Astrocyte (in vitro differentiated cells and primary cell): ENCODE measurements around the gene ICAM5. TPM values are rescaled to one million over a fixed set of nuclear protein-coding genes. Genes with fewer than 3 reads are reported as not detected.
A peak's percentile ranks its signal among the peaks of the same experiment; 100 is the strongest.

Experiments
- DNase-seq: peaks from one replicate; pipeline ENCODE4 v3.0.0-alpha.2; 2010; ENCODE audit warnings: low read depth
- FAIRE-seq: peaks from 2 replicates; lab custom pipeline; 2011; peaks lifted over from hg19 to GRCh38; lab: Jason Lieb, UNC
- H2AFZ ChIP-seq: 2 replicates; pipeline ENCODE4 v1.6.0; 2012; ENCODE audit warnings: low read depth, low read length, inconsistent platforms
- H3K27ac ChIP-seq: 2 replicates; pipeline ENCODE4 v1.5.1; 2011; ENCODE audit warnings: low read depth, low read length, inconsistent platforms
- H3K27me3 ChIP-seq: 2 replicates; pipeline ENCODE4 v1.6.0; 2011; ENCODE audit warnings: low read length, inconsistent platforms; ENCODE audit not compliant: insufficient read depth
- H3K36me3 ChIP-seq: 2 replicates; pipeline ENCODE4 v1.5.1; 2011; ENCODE audit warnings: low read length, inconsistent platforms; ENCODE audit not compliant: insufficient read depth
- H3K4me1 ChIP-seq: 2 replicates; pipeline ENCODE4 v1.5.1; 2011; ENCODE audit warnings: low read length, inconsistent platforms; ENCODE audit not compliant: insufficient read depth
- H3K4me2 ChIP-seq: 2 replicates; pipeline ENCODE4 v1.6.0; 2012; ENCODE audit warnings: low read length, inconsistent platforms
- H3K4me3 ChIP-seq: 2 replicates; pipeline ENCODE4 v1.5.1; 2011; ENCODE audit warnings: low read depth, mild to moderate bottlenecking, low read length, inconsistent platforms; ENCODE audit not compliant: insufficient read depth
- H3K79me2 ChIP-seq: 2 replicates; pipeline ENCODE4 v1.6.0; 2012; ENCODE audit warnings: mild to moderate bottlenecking, low read length, inconsistent platforms; ENCODE audit not compliant: insufficient read depth
- H3K9ac ChIP-seq: 2 replicates; pipeline ENCODE4 v1.6.0; 2012; ENCODE audit warnings: mild to moderate bottlenecking, low read length, inconsistent platforms
- H3K9me3 ChIP-seq: 2 replicates; pipeline ENCODE4 v1.5.1; 2012; ENCODE audit warnings: low read depth, mild to moderate bottlenecking, low read length, inconsistent platforms; ENCODE audit not compliant: insufficient read depth
- H4K20me1 ChIP-seq: 2 replicates; pipeline ENCODE4 v1.6.0; 2012; ENCODE audit warnings: low read length, inconsistent platforms; ENCODE audit not compliant: insufficient read depth
- H3K27ac Mint-ChIP-seq: one replicate; pipeline ENCODE4 v1.8.0; 2021; ENCODE audit warnings: mild to moderate bottlenecking, mixed read lengths; ENCODE audit not compliant: unreplicated experiment
- H3K27me3 Mint-ChIP-seq: one replicate; pipeline ENCODE4 v1.8.0; 2021; ENCODE audit warnings: low read depth, mixed read lengths; ENCODE audit not compliant: unreplicated experiment
- H3K36me3 Mint-ChIP-seq: one replicate; pipeline ENCODE4 v1.8.0; 2021; ENCODE audit warnings: low read depth, mixed read lengths; ENCODE audit not compliant: unreplicated experiment
- H3K4me1 Mint-ChIP-seq: one replicate; pipeline ENCODE4 v1.8.0; 2021; ENCODE audit warnings: low read depth, mixed read lengths; ENCODE audit not compliant: unreplicated experiment
- H3K4me3 Mint-ChIP-seq: one replicate; pipeline ENCODE4 v1.8.0; 2021; ENCODE audit warnings: mild to moderate bottlenecking, moderate library complexity, mixed read lengths; ENCODE audit not compliant: unreplicated experiment
- H3K9me3 Mint-ChIP-seq: one replicate; pipeline ENCODE4 v1.8.0; 2021; ENCODE audit warnings: mild to moderate bottlenecking, mixed read lengths; ENCODE audit not compliant: unreplicated experiment
- CTCF ChIP-seq: IDR thresholded peaks from 2 replicates; pipeline ENCODE4 v1.5.1; 2011; ENCODE audit warnings: low read depth, mild to moderate bottlenecking, inconsistent platforms, low read length, moderate library complexity; ENCODE audit not compliant: insufficient read depth
- EZH2 ChIP-seq: IDR thresholded peaks from 2 replicates; pipeline ENCODE4 v1.6.1; 2012; ENCODE audit warnings: mild to moderate bottlenecking, low read length, inconsistent platforms; ENCODE audit not compliant: insufficient read depth
- total RNA-seq: library from RNA; stranded (reverse); gene quantifications from 2 replicates; pipeline ENCODE4 v1.2.1, GENCODE V29; 2021

ICAM5 gene
- total RNA-seq, 1 donor from 2014 or later: 0.07 TPM

DNA sequence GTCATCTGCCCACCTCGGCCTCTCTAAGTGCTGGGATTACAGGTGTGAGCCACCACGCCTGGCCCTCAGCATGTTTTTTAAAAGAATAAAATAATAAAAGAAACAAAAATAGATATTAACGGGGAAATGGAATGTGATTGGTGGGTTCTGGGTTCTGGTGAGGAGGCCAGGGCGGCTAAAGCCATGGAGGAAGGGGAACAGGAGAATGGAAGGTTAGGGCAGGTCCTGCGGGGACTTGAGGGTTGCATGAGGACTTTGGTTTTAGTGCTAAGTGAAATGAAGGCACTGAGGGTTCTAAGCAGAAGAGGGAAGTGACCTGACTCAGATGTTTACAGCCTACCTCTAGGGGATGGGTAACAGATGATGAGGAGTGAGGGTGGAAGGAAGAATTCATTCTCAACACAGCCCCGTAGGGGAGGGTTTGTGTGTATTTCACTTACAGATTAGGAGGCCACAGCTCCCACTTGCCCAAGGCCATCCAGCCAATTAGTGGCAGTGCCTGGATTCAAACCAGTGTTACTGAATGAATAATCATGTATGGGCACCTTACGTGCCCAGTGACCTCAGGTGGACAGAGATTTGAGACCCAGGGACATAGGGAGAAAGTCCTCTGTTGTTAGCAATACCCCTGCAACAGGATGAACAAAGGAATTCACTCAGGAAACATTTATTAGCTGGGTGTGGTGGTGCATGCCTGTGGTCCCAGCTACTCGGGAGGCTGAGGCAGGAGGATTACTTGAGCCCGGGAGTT lies 44.4 kb upstream of the ICAM5 start:
- Histone ChIP-seq H3K4me2 (no peak overlapping the region), H3K36me3 (no peaks in the 10 kb centered on the region), H2AFZ (no peak overlapping the region), H3K27me3 (no peaks in the 10 kb centered on the region), H3K9ac (no peak overlapping the region), H3K27ac (no peak overlapping the region), H3K4me3 (no peak overlapping the region), H3K4me1 (no peaks in the 10 kb centered on the region), H3K79me2 (no peaks in the 10 kb centered on the region), H3K9me3 (no peaks in the 10 kb centered on the region), H4K20me1 (no peaks in the 10 kb centered on the region)
- peaks cover 2% of the 10 kb centered on the region for H3K4me1 Mint-ChIP-seq
- peaks cover 3% of the 10 kb centered on the region for H3K9me3 Mint-ChIP-seq
- no peak overlapping the region for H3K4me3 Mint-ChIP-seq
- H3K27ac Mint-ChIP-seq: no peak overlapping the region
- no peak for TF ChIP-seq CTCF
- TF ChIP-seq EZH2: no peak
- DNase-seq (no peak), FAIRE-seq (no peak)
- H3K36me3 Mint-ChIP-seq: no peaks in the 10 kb centered on the region
- H3K27me3 Mint-ChIP-seq: no peaks in the 10 kb centered on the region

- FAIRE-seq (no peak), DNase-seq (no peak)
- H4K20me1 ChIP-seq: no peaks in the 10 kb centered on the region
- H3K27ac Mint-ChIP-seq: no peak overlapping the region
- no peaks in the 10 kb centered on the region for H3K4me1 ChIP-seq
- no peaks in the 10 kb centered on the region for H3K9me3 ChIP-seq
- TF ChIP-seq EZH2: no peak
- H3K9ac ChIP-seq: no peak overlapping the region
- H3K36me3 ChIP-seq: no peaks in the 10 kb centered on the region
- H3K27me3 ChIP-seq: no peaks in the 10 kb centered on the region
- H3K4me2 ChIP-seq: no peak overlapping the region
- no peaks in the 10 kb centered on the region for H3K27me3 Mint-ChIP-seq
- peaks cover 2% of the 10 kb centered on the region for H3K4me1 Mint-ChIP-seq
- no peak overlapping the region for H3K27ac ChIP-seq
- no peaks in the 10 kb centered on the region for H3K36me3 Mint-ChIP-seq
- peaks cover 3% of the 10 kb centered on the region for H3K9me3 Mint-ChIP-seq
- H3K4me3 Mint-ChIP-seq: no peak overlapping the region
- H3K4me3 ChIP-seq: no peak overlapping the region
- H3K79me2 ChIP-seq: no peaks in the 10 kb centered on the region
- no peak overlapping the region for H2AFZ ChIP-seq
Measured at GRCh38 chr19:10246511-10246910, 43.2 kb upstream of the ICAM5 start.

GRCh38 chr19:10251792-10252694 lies 37.7 kb upstream of the ICAM5 start, which contains the start of gene MRPL4:
Gene MRPL4 (plus strand): TSS chr19:10252214. CDS start chr19:10252254, 40 bp downstream.
- Histone ChIP-seq H3K27ac (peak within 1 kb of the TSS; percentile 75), H3K27me3 (no peaks in the 10 kb centered on the region), H3K79me2 (peaks cover 23% of the 10 kb centered on the region), H3K9me3 (no peaks in the 10 kb centered on the region), H3K4me1 (peaks cover 9% of the 10 kb centered on the region), H3K4me2 (peak within 1 kb of the TSS; percentile 96), H3K9ac (peak within 1 kb of the TSS; percentile 89), H4K20me1 (peaks cover 4% of the 10 kb centered on the region), H3K4me3 (peak within 1 kb of the TSS; percentile 91), H2AFZ (peak within 1 kb of the TSS; percentile 94), H3K36me3 (peaks cover 9% of the 10 kb centered on the region)
- DNase-seq (peak; percentile 97), FAIRE-seq (peak; percentile 29)
- Mint-ChIP-seq H3K27me3 (no peaks in the 10 kb centered on the region), H3K4me3 (peak within 1 kb of the TSS; percentile 97), H3K27ac (peak within 1 kb of the TSS; percentile 86), H3K9me3 (no peaks in the 10 kb centered on the region), H3K4me1 (no peaks in the 10 kb centered on the region), H3K36me3 (peaks cover 14% of the 10 kb centered on the region)
- TF ChIP-seq CTCF (no peak), EZH2 (no peak)
